ENCODE measurements around the gene EGFR.
"Not testable (repeated sequence)": the region's sequence is repeated elsewhere in the genome, so short reads cannot be mapped to it uniquely, and the experiment has no call there.

EGFR gene

DNA sequence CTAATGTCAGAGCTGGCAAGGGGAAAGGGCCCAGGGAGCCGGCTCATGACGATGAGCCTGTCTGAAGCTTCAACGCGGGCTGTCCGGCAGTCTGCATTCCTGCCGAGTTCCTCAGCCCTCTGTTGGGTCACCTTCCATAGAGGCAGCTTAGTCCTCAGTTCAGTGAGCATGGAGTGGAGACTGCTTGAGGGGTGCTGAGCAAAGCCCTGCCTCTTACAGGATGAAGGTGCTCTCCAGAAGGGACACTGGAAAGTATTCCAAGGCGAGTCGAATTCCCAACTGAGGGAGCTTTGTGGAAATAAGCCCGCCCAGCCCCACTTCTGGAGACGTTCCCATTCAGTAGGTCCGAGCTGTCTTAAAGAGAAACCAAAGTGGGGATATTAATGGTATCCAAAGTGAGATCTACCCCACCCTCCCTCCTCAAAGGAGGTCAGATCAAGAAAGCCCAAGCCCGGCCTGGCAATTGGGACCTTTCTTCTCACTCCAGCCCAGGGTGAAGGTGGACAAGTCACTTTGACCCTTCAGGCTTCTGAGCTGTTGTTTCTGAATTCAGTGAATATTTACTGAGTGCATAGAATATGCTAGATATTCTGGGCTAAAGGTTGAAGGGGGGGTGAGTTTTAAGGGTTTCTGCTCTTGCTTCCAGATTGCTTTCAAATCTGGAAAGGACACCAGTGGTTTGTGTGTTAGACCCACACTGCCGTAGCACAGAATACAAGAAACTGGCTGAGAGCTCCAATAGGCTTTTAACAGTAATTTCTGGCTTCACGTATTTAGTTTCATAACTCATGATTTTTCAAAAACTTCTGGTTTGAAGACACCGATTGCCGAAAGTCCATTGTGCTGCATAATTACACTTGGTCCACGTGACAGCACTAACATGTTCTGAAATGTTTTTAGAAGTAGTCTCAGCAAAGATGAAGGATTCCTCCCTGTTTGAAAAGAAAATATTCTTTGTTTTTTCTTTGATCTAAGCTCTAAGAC is 3.5 kb downstream of the EGFR start:
- Mint-ChIP-seq H3K4me1 (no peaks in the 10 kb centered on the region), H3K27me3 (peaks cover 58% of the 10 kb centered on the region), H3K36me3 (no peaks in the 10 kb centered on the region), H3K4me3 (no peak overlapping the region), H3K27ac (no peak overlapping the region), H3K9me3 (no peaks in the 10 kb centered on the region)
- CTCF ChIA-PET, result no interaction called here
- no peak for DNase-seq

DNA sequence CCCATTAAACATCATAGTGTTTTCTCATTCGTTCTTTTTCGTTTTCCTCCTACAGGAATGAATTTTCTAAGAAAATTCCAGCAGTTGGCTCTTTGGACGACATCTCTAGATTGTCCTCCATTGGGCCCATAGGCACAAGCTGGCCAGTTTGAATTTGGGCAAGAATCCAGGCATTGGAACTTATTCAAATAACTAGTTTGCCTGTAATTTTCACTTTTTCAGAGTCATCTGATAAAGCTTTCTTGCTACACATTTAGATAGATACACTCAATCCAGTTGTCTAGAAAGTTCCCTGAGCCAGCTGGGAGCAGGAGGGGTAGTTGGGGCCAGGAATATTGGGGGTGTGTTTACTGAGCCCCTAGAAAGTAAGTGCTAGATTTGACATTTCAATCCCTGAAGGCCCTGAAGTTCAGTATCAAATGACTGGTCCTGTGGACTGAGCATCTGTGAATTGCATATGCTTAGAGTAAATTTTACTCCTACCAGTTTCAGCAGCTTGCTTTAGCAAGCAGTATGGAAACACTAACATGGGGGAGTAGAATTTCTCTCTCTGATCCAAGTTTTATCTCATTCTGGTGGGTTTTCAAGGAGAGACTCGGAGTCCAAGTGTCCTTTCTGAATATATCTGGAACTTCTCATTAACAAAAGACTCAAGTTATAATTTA is 5.2 kb downstream of the EGFR start:
- DNase-seq, result no peak
- no peaks in the 10 kb centered on the region for H3K36me3 Mint-ChIP-seq
- H3K4me1 Mint-ChIP-seq, result no peaks in the 10 kb centered on the region
- H3K4me3 Mint-ChIP-seq, result no peak overlapping the region
- H3K9me3 Mint-ChIP-seq, result no peaks in the 10 kb centered on the region
- peaks cover 41% of the 10 kb centered on the region for H3K27me3 Mint-ChIP-seq
- no peak overlapping the region for H3K27ac Mint-ChIP-seq
- CTCF ChIA-PET, result no interaction called here

GRCh38 chr7:55024776-55025175 is 6.0 kb downstream of the EGFR start:
- H3K27ac Mint-ChIP-seq, result no peak overlapping the region
- no peak overlapping the region for H3K4me3 Mint-ChIP-seq
- H3K4me1 Mint-ChIP-seq, result no peaks in the 10 kb centered on the region
- H3K36me3 Mint-ChIP-seq, result no peaks in the 10 kb centered on the region
- no peak for DNase-seq
- H3K27me3 Mint-ChIP-seq, result peaks cover 33% of the 10 kb centered on the region
- H3K9me3 Mint-ChIP-seq, result no peaks in the 10 kb centered on the region
- CTCF ChIA-PET, result no interaction called here

GRCh38 chr7:55026086-55026790 is 7.4 kb downstream of the EGFR start:
- CTCF ChIA-PET, result no interaction called here
- no peak overlapping the region for H3K4me3 Mint-ChIP-seq
- peaks cover 19% of the 10 kb centered on the region for H3K27me3 Mint-ChIP-seq
- no peaks in the 10 kb centered on the region for H3K9me3 Mint-ChIP-seq
- no peaks in the 10 kb centered on the region for H3K4me1 Mint-ChIP-seq
- DNase-seq, result no peak
- H3K27ac Mint-ChIP-seq, result no peak overlapping the region
- H3K36me3 Mint-ChIP-seq, result no peaks in the 10 kb centered on the region

GRCh38 chr7:55026867-55027490 is 8.2 kb downstream of the EGFR start:
- Mint-ChIP-seq H3K36me3 (no peaks in the 10 kb centered on the region), H3K27ac (no peak overlapping the region), H3K4me1 (no peaks in the 10 kb centered on the region), H3K9me3 (no peaks in the 10 kb centered on the region), H3K27me3 (peaks cover 12% of the 10 kb centered on the region), H3K4me3 (no peak overlapping the region)
- CTCF ChIA-PET, result no interaction called here
- no peak for DNase-seq

DNA sequence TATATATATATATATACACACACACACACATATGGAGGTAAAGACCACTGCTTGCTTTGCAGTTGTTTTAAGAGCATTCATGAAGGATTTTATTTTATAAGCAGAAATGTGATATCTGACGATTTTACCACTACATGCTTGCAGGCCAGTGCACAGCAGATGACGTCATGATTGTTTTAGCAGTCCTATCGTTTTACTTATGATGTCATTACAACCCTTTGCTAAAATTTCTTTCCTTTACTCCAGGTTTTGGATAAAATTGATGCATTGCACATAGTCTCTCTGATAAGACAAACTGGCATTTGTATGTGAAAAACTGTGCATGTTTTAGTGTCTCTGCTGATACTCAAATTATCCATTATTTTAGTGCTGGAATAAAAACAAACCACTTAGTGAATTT is 9.2 kb downstream of the EGFR start:
- DNase-seq, result no peak
- Mint-ChIP-seq H3K4me1 (no peaks in the 10 kb centered on the region), H3K4me3 (no peak overlapping the region), H3K27me3 (peaks cover 7% of the 10 kb centered on the region), H3K9me3 (no peaks in the 10 kb centered on the region), H3K36me3 (no peaks in the 10 kb centered on the region), H3K27ac (no peak overlapping the region)
- CTCF ChIA-PET, result no interaction called here

GRCh38 chr7:55030314-55030713 is 11.5 kb downstream of the EGFR start:
- no peak overlapping the region for H3K4me3 Mint-ChIP-seq
- H3K4me1 Mint-ChIP-seq, result no peaks in the 10 kb centered on the region
- no peaks in the 10 kb centered on the region for H3K9me3 Mint-ChIP-seq
- no peak overlapping the region for H3K27ac Mint-ChIP-seq
- H3K36me3 Mint-ChIP-seq, result no peaks in the 10 kb centered on the region
- no peak for DNase-seq
- H3K27me3 Mint-ChIP-seq, result peaks cover 7% of the 10 kb centered on the region
- CTCF ChIA-PET, result no interaction called here

- no peak overlapping the region for H3K27ac Mint-ChIP-seq
- no peak for DNase-seq
- H3K4me1 Mint-ChIP-seq, result no peaks in the 10 kb centered on the region
Measured at GRCh38 chr7:55031075-55031474, 12.3 kb downstream of the EGFR start.

GRCh38 chr7:55032069-55032699 is 13.4 kb downstream of the EGFR start:
- Mint-ChIP-seq H3K4me1 (no peaks in the 10 kb centered on the region), H3K27ac (no peak overlapping the region)

More at GRCh38 chr7:55031075-55031474, 12.3 kb downstream of the EGFR start:
- peaks cover 7% of the 10 kb centered on the region for H3K27me3 Mint-ChIP-seq
- no peaks in the 10 kb centered on the region for H3K36me3 Mint-ChIP-seq
- CTCF ChIA-PET, result no interaction called here
- H3K4me3 Mint-ChIP-seq, result no peak overlapping the region
- H3K9me3 Mint-ChIP-seq, result no peaks in the 10 kb centered on the region

DNA sequence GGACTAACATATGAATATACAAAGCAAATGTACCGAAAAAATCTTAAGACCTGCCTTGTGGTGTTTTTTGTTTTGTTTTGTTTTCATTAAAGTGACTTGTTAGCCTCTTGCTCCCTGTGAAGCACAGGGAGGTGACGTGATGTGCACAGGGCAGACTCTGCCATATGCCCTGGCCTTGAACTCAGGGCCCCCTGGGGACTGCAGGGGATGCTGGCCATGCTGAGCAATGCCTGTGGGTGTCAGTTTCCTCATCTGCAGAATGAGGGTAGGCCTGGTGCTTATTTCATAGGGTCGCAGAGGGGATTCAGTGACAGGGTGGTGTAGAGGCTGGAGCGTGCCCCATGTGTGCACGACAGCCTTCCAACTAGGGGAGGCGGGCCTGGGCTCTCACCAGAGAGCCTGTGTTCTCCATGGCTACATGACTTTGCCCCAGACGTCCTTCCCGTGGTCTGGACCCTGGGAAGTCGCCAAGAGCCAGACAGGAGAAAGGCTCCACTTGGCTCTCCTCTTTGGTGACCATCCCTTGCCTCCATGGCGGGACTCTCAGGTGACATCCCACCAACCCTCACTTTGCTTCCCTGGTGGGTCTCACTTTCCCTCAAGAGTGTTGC is 14.5 kb downstream of the EGFR start:
- Mint-ChIP-seq H3K27ac (no peak overlapping the region), H3K4me3 (no peak overlapping the region), H3K4me1 (no peaks in the 10 kb centered on the region), H3K9me3 (no peaks in the 10 kb centered on the region), H3K27me3 (peaks cover 4% of the 10 kb centered on the region), H3K36me3 (no peaks in the 10 kb centered on the region)
- no peak for DNase-seq
- CTCF ChIA-PET, result no interaction called here

More at GRCh38 chr7:55032069-55032699, 13.4 kb downstream of the EGFR start:
- Mint-ChIP-seq H3K36me3 (no peaks in the 10 kb centered on the region), H3K4me3 (no peak overlapping the region), H3K9me3 (no peaks in the 10 kb centered on the region), H3K27me3 (no peaks in the 10 kb centered on the region)
- no peak for DNase-seq
- CTCF ChIA-PET, result no interaction called here

GRCh38 chr7:55034776-55035175 is 16.0 kb downstream of the EGFR start:
- Mint-ChIP-seq H3K4me1 (no peaks in the 10 kb centered on the region), H3K36me3 (no peaks in the 10 kb centered on the region), H3K4me3 (no peak overlapping the region), H3K27me3 (peaks cover 8% of the 10 kb centered on the region), H3K27ac (no peak overlapping the region), H3K9me3 (no peaks in the 10 kb centered on the region)
- DNase-seq, result no peak
- CTCF ChIA-PET, result no interaction called here

DNA sequence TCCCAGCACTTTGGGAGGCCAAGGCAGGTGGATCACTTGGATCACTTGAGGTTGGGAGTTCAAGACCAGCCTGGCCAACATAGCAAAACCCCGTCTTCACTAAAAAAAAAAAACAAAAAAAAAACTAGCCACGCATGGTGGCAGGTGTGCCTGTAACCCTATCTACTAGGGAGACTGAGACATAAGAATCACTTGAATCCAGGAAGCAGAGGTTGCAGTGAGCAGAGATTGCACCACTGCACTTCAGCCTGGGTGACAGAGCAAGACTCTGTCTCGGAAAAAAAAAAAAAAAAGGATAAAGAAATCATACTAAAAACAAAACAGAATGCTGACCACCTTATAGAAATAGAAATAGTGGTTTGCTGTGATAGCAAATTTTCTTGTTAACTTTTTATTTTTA is 16.6 kb downstream of the EGFR start:
- H3K36me3 Mint-ChIP-seq, H3K9me3 Mint-ChIP-seq, DNase-seq, H3K27ac Mint-ChIP-seq, H3K4me1 Mint-ChIP-seq, H3K27me3 Mint-ChIP-seq, CTCF ChIA-PET, H3K4me3 Mint-ChIP-seq: not testable (repeated sequence)

DNA sequence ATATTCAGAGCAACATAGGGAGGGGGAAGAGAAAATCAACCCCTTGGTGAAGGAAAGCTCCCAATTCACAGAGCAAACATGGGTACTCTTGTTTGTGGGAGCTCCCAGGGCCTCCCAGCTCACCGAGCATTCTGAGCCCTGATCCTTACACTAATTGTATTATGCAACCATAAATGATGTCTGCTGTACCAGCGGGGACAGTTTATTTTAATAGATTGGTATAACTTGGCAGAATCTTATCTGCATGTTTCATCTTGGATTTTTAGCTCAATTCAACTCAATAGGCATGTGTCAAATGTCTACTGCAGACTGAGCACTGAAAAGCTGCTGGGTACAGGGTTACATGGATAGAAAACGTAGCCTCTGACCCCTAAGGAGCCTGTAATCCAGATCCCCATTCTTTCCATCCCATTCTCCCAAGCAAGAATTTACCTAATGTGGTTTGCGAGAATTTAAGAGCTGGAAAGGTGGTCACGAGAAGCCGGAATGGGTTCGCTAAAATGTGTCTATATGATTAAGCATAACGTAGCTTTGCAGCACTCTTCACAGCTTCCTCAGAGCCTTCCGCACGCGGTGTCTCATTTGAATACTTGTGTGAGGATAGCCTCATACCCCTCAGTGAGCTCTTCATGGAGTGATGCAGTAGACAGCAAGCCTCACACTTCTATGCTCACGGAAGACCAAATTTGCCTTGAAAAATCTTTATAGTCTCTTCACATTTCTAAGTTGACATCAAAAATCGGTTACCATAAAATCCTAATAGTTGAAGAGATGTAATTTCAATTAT is 18.3 kb downstream of the EGFR start:
- no peaks in the 10 kb centered on the region for H3K36me3 Mint-ChIP-seq
- H3K4me1 Mint-ChIP-seq, result no peaks in the 10 kb centered on the region
- H3K27ac Mint-ChIP-seq, result no peak overlapping the region
- CTCF ChIA-PET, result no interaction called here
- no peaks in the 10 kb centered on the region for H3K9me3 Mint-ChIP-seq
- no peak overlapping the region for H3K4me3 Mint-ChIP-seq
- no peak for DNase-seq
- peaks cover 8% of the 10 kb centered on the region for H3K27me3 Mint-ChIP-seq
